ENCODE results near the gene BCAS3.

GRCh38 chr17:61393904-61394629 is 716.4 kb downstream of the BCAS3 start:
- TF ChIP-seq SP1 (IDR thresholded peaks at IDR 0.05) (no peak), ELF4 (IDR thresholded peaks at IDR 0.05) (no peak), PKNOX1 (IDR thresholded peaks at IDR 0.05) (no peak), NFRKB (IDR thresholded peaks at IDR 0.05) (no peak), FOXM1 (IDR thresholded peaks at IDR 0.05; ENCODE audit: borderline replicate concordance) (no peak), ZNF384 (IDR thresholded peaks at IDR 0.05) (no peak)
